Measurements from ENCODE around the gene SASH1. TPM values are rescaled to one million over a fixed set of nuclear protein-coding genes. Genes with fewer than 3 reads are reported as not detected.
"Not testable (repeated sequence)": the region's sequence is repeated elsewhere in the genome, so short reads cannot be mapped to it uniquely, and the experiment has no call there.

Gene SASH1
- polyA plus RNA-seq, 1 experiment = 27.0 TPM

- H3K27me3 ChIP-seq (ENCODE audit: control insufficient read depth, insufficient read depth, low read length) = no peaks in the 10 kb centered on the region
- no peak overlapping the region for H3K4me3 ChIP-seq (ENCODE audit: low read depth, low read length)
- H3K27ac ChIP-seq (ENCODE audit: low read depth, low read length) = no peak overlapping the region
- TF ChIP-seq CTCF (IDR thresholded peaks at IDR 0.05; ENCODE audit: low read depth, low read length) = no peak
- DNase-seq (ENCODE audit: low read depth, low spot score) = no peak
- POLR2A ChIA-PET = no interaction called here
- CTCF ChIA-PET = no interaction called here
- H3K9me3 ChIP-seq (ENCODE audit: control insufficient read depth, insufficient read depth, low read length) = no peaks in the 10 kb centered on the region
Measured at GRCh38 chr6:148348778-148349177, 6.1 kb downstream of the SASH1 start.

- H3K9me3 ChIP-seq (ENCODE audit: control insufficient read depth, insufficient read depth, low read length) = no peaks in the 10 kb centered on the region
- ChIA-PET CTCF (no interaction called here), POLR2A (no interaction called here)
- TF ChIP-seq CTCF (IDR thresholded peaks at IDR 0.05; ENCODE audit: low read depth, low read length) = no peak
- no peak overlapping the region for H3K27ac ChIP-seq (ENCODE audit: low read depth, low read length)
- no peak overlapping the region for H3K4me3 ChIP-seq (ENCODE audit: low read depth, low read length)
- DNase-seq (ENCODE audit: low read depth, low spot score) = no peak
- H3K27me3 ChIP-seq (ENCODE audit: control insufficient read depth, insufficient read depth, low read length) = no peaks in the 10 kb centered on the region
Measured at GRCh38 chr6:148349466-148349865, 6.8 kb downstream of the SASH1 start.

GRCh38 chr6:148351309-148351708 lies 8.7 kb downstream of the SASH1 start:
- CTCF ChIA-PET = interaction anchor here (0.7 kb wide), 1 partner anchor 34 kb away, joined by 7 read pairs; no protein-coding TSS in a partner anchor
- POLR2A ChIA-PET = no interaction called here
- Histone ChIP-seq H3K27ac (ENCODE audit: low read depth, low read length) (no peak overlapping the region), H3K4me3 (ENCODE audit: low read depth, low read length) (no peak overlapping the region), H3K27me3 (ENCODE audit: control insufficient read depth, insufficient read depth, low read length) (no peaks in the 10 kb centered on the region), H3K9me3 (ENCODE audit: control insufficient read depth, insufficient read depth, low read length) (no peaks in the 10 kb centered on the region)
- TF ChIP-seq CTCF (IDR thresholded peaks at IDR 0.05; ENCODE audit: low read depth, low read length) = no peak
- no peak for DNase-seq (ENCODE audit: low read depth, low spot score)

- CTCF ChIA-PET = interaction anchor here (1.6 kb wide), 1 partner anchor 175 kb away, joined by 4 read pairs; no protein-coding TSS in a partner anchor
- H3K27ac ChIP-seq (ENCODE audit: low read depth, low read length); POLR2A ChIA-PET; H3K9me3 ChIP-seq (ENCODE audit: control insufficient read depth, insufficient read depth, low read length); H3K27me3 ChIP-seq (ENCODE audit: control insufficient read depth, insufficient read depth, low read length); H3K4me3 ChIP-seq (ENCODE audit: low read depth, low read length); DNase-seq (ENCODE audit: low read depth, low spot score): not testable (repeated sequence)
Measured at GRCh38 chr6:148352421-148352820, 9.8 kb downstream of the SASH1 start.

GRCh38 chr6:148358196-148358785 lies 15.7 kb downstream of the SASH1 start:
- peak; percentile 8 for DNase-seq (ENCODE audit: low read depth, low spot score)
- TF ChIP-seq CTCF (IDR thresholded peaks at IDR 0.05; ENCODE audit: low read depth, low read length) = no peak
- Histone ChIP-seq H3K27me3 (ENCODE audit: control insufficient read depth, insufficient read depth, low read length) (no peaks in the 10 kb centered on the region), H3K4me3 (ENCODE audit: low read depth, low read length) (no peak overlapping the region), H3K9me3 (ENCODE audit: control insufficient read depth, insufficient read depth, low read length) (no peaks in the 10 kb centered on the region), H3K27ac (ENCODE audit: low read depth, low read length) (no peak overlapping the region)
- ChIA-PET CTCF (interaction anchor here (0.6 kb wide), 1 partner anchor 60 kb away, joined by 4 read pairs; no protein-coding TSS in a partner anchor), POLR2A (interaction anchor here (0.7 kb wide), 1 partner anchor 668 kb away, joined by 5 read pairs; no protein-coding TSS in a partner anchor)
